Esophagus muscularis mucosa (tissue), 4 donors: ENCODE data around the gene ZBED2.

Experiments used
- EP300 ChIP-seq: sonication (generic); formaldehyde crosslinking; IDR thresholded peaks from one replicate; pipeline ENCODE4 v1.6.1; 2017; ENCODE audit warnings: antibody characterized with exemption
- POLR2A ChIP-seq: fragments of 450-650 bp; IDR thresholded peaks from one replicate; pipeline ENCODE4 v1.6.1; 2017; ENCODE audit warnings: antibody characterized with exemption, moderate library complexity, mild to moderate bottlenecking, low read depth
- POLR2AphosphoS5 ChIP-seq, 2 donors: sonication (generic); formaldehyde crosslinking; IDR thresholded peaks; one replicate each; pipeline ENCODE4 v1.6.1; 2017; ENCODE audit warnings: antibody characterized with exemption in 2 of 2
- TF ChIP-seq, protein P1 (sequence below), 3 experiments: fragments of 200-600 bp in 2 of 3; fragments of 450-650 bp in 1 of 3; sonication (generic) in 2 of 3; IDR thresholded peaks; one replicate each; pipeline ENCODE4 v1.5.1; 2017 to 2019; ENCODE audit warnings: antibody characterized with exemption in 3 of 3, mild to moderate bottlenecking in 2 of 3, moderate library complexity in 1 of 3

GRCh38 chr3:111616417-111617105 is 21.4 kb upstream of the ZBED2 start:
- TF ChIP-seq, protein P1, sequence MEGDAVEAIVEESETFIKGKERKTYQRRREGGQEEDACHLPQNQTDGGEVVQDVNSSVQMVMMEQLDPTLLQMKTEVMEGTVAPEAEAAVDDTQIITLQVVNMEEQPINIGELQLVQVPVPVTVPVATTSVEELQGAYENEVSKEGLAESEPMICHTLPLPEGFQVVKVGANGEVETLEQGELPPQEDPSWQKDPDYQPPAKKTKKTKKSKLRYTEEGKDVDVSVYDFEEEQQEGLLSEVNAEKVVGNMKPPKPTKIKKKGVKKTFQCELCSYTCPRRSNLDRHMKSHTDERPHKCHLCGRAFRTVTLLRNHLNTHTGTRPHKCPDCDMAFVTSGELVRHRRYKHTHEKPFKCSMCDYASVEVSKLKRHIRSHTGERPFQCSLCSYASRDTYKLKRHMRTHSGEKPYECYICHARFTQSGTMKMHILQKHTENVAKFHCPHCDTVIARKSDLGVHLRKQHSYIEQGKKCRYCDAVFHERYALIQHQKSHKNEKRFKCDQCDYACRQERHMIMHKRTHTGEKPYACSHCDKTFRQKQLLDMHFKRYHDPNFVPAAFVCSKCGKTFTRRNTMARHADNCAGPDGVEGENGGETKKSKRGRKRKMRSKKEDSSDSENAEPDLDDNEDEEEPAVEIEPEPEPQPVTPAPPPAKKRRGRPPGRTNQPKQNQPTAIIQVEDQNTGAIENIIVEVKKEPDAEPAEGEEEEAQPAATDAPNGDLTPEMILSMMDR (IDR thresholded peaks at IDR 0.05), result no peak
- TF ChIP-seq POLR2A (no peak), EP300 (no peak), POLR2AphosphoS5 (IDR thresholded peaks at IDR 0.05) (no peak)
